Neuronal stem cell (in vitro differentiated cells): ENCODE measurements around the gene PRXL2C.

Experiments
- DNase-seq: peaks from one replicate; pipeline ENCODE4 v3.0.0-alpha.2; 2013; ENCODE audit warnings: low spot score
- H2AFZ ChIP-seq: one replicate; pipeline ENCODE4 v1.6.1; 2013; ENCODE audit warnings: mild to moderate bottlenecking, low read length, inconsistent platforms
- H2AK5ac ChIP-seq: 2 replicates; pipeline ENCODE4 v1.6.1; 2013; ENCODE audit warnings: low read depth, mild to moderate bottlenecking, inconsistent platforms, low read length, moderate library complexity, mixed read lengths
- H2BK120ac ChIP-seq: 2 replicates; pipeline ENCODE4 v1.6.1; 2013; ENCODE audit warnings: low read depth, mild to moderate bottlenecking, inconsistent platforms, low read length, moderate library complexity, mixed read lengths
- H2BK12ac ChIP-seq: one replicate; pipeline ENCODE4 v1.6.1; 2013; ENCODE audit warnings: low read length, inconsistent platforms
- H2BK15ac ChIP-seq: 2 replicates; pipeline ENCODE4 v1.6.1; 2013; ENCODE audit warnings: mild to moderate bottlenecking, low read length, inconsistent platforms, mixed read lengths
- H2BK5ac ChIP-seq: one replicate; pipeline ENCODE4 v1.6.1; 2013; ENCODE audit warnings: inconsistent platforms, mild to moderate bottlenecking, low read length, moderate library complexity
- H3K14ac ChIP-seq: one replicate; pipeline ENCODE4 v1.6.1; 2013; ENCODE audit warnings: low read length, inconsistent platforms
- H3K18ac ChIP-seq: 2 replicates; pipeline ENCODE4 v1.6.1; 2013; ENCODE audit warnings: low read length, inconsistent platforms
- H3K23ac ChIP-seq: 2 replicates; pipeline ENCODE4 v1.6.1; 2013; ENCODE audit warnings: low read depth, mild to moderate bottlenecking, mixed read lengths, low read length, inconsistent platforms; ENCODE audit not compliant: poor library complexity
- H3K27ac ChIP-seq: replicated peaks from 3 replicates; pipeline ENCODE4 v1.5.1; 2013; ENCODE audit warnings: low read length, inconsistent platforms
- H3K27me3 ChIP-seq, 3 experiments: 2 replicates each; pipeline ENCODE4 v1.6.1; 2013; ENCODE audit warnings: low read length in 3 of 3, mild to moderate bottlenecking in 2 of 3, inconsistent platforms in 1 of 3, low read depth in 1 of 3, mixed read lengths in 1 of 3, moderate library complexity in 1 of 3; ENCODE audit not compliant: control insufficient read depth in 3 of 3, insufficient read depth in 3 of 3
- H3K36me3 ChIP-seq, 2 donors: replicated peaks in 1 of 2; 2 replicates each; pipeline ENCODE4 v1.6.1; 2013; ENCODE audit warnings: low read length in 2 of 2; ENCODE audit not compliant: control insufficient read depth in 2 of 2, insufficient read depth in 2 of 2
- H3K4ac ChIP-seq: 2 replicates; pipeline ENCODE4 v1.6.1; 2013; ENCODE audit warnings: inconsistent platforms, mild to moderate bottlenecking, low read length, moderate library complexity
- H3K4me1 ChIP-seq, 2 donors: 1 replicate in 1 of 2; 2 replicates in 1 of 2; pipeline ENCODE4 v1.6.1; 2013; ENCODE audit warnings: low read length in 2 of 2, low read depth in 1 of 2; ENCODE audit not compliant: control insufficient read depth in 2 of 2, insufficient read depth in 1 of 2
- H3K4me2 ChIP-seq: one replicate; pipeline ENCODE4 v1.6.1; 2013; ENCODE audit warnings: mild to moderate bottlenecking, low read length, inconsistent platforms; ENCODE audit not compliant: insufficient read depth, poor library complexity, severe bottlenecking
- H3K4me3 ChIP-seq, 2 donors: 2 replicates each; pipeline ENCODE4 v1.5.1; 2013; ENCODE audit warnings: low read length in 2 of 2, mild to moderate bottlenecking in 2 of 2, inconsistent platforms in 1 of 2, moderate library complexity in 1 of 2
- H3K79me1 ChIP-seq: one replicate; pipeline ENCODE4 v1.6.1; 2013; ENCODE audit warnings: low read depth, mild to moderate bottlenecking, inconsistent platforms, low read length, moderate library complexity
- H3K9ac ChIP-seq: one replicate; pipeline ENCODE4 v1.6.1; 2013; ENCODE audit warnings: mild to moderate bottlenecking, low read depth, low read length, inconsistent platforms; ENCODE audit not compliant: poor library complexity
- H3K9me3 ChIP-seq, 2 donors: replicated peaks in 1 of 2; 2 replicates each; pipeline versions ENCODE3 to v1.6.1; 2013; ENCODE audit warnings: low read length in 2 of 2, mild to moderate bottlenecking in 2 of 2, inconsistent platforms in 1 of 2, low read depth in 1 of 2, mixed read lengths in 1 of 2, moderate library complexity in 1 of 2; ENCODE audit not compliant: control insufficient read depth in 2 of 2, insufficient read depth in 1 of 2
- H4K8ac ChIP-seq: one replicate; pipeline ENCODE4 v1.6.1; 2013; ENCODE audit warnings: low read depth, mild to moderate bottlenecking, inconsistent platforms, low read length, moderate library complexity
- H4K91ac ChIP-seq: one replicate; pipeline ENCODE4 v1.6.1; 2013; ENCODE audit warnings: low read length, low read depth, mild to moderate bottlenecking, inconsistent platforms; ENCODE audit not compliant: poor library complexity
- WGBS, 2 donors: extraction: QIAGEN DNeasy Blood & Tissue Kit; methylation state at CpG; one replicate each; pipeline ENCODE4 v1.1.7; 2013; ENCODE audit warnings: missing lambda C conversion rate in 2 of 2, mixed read lengths in 1 of 2; ENCODE audit not compliant: insufficient read length in 2 of 2, insufficient replicate concordance in 1 of 2; ENCODE audit errors: extremely low coverage in 2 of 2; 5-methylcytosine and 5-hydroxymethylcytosine counted together

Gene PRXL2C

GRCh38 chr9:96620832-96621269 is 34.3 kb downstream of the PRXL2C start:
- Histone ChIP-seq H4K8ac (no peak overlapping the region), H2BK15ac (no peak overlapping the region), H2AK5ac (no peak overlapping the region), H3K27me3 (peaks cover 0 to 7% (median 0%) of the 10 kb centered on the region in 3 experiments), H3K4me3 (peak overlapping the region in 1 of 2 donors; percentile 75), H3K4ac (no peak overlapping the region), H2BK5ac (no peak overlapping the region), H4K91ac (no peak overlapping the region), H3K4me2 (no peak overlapping the region), H2AFZ (peak overlapping the region; percentile 88), H3K27ac (no peak overlapping the region), H3K79me1 (peaks cover 11% of the 10 kb centered on the region), H3K9me3 (no peaks in the 10 kb centered on the region), H3K4me1 (peaks cover 11 to 19% of the 10 kb centered on the region in 2 donors), H3K36me3 (no peaks in the 10 kb centered on the region), H2BK12ac (no peak overlapping the region), H3K14ac (no peak overlapping the region), H3K9ac (no peak overlapping the region), H3K23ac (no peak overlapping the region), H2BK120ac (no peak overlapping the region), H3K18ac (no peak overlapping the region)
- WGBS, 2 donors: no CpG with 5 or more reads among the region's 7 CpGs
- DNase-seq: no peak

DNA sequence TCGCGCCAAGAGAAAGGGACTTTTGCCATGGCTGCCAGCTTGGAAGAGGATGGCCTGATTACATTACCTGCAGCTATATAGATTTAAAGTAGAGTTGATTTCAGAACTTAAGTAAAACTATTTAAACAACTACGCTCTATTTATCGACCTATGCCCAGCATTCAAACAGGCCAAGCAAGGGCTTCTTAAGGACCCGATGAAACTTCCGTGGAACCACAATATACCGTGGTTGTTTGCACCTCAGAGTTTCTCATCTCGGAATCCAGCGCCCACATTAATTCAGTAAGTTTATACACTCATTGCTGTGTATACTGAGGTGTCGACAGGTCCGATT is 35.0 kb downstream of the PRXL2C start:
- H3K4ac ChIP-seq: no peak overlapping the region
- H2BK12ac ChIP-seq: no peak overlapping the region
- no peak overlapping the region for H4K8ac ChIP-seq
- no peak for DNase-seq
- no peak overlapping the region for H4K91ac ChIP-seq
- H2BK120ac ChIP-seq: no peak overlapping the region
- peak overlapping the region; percentile 88 for H2AFZ ChIP-seq
- H3K23ac ChIP-seq: no peak overlapping the region
- peaks cover 0 to 7% (median 0%) of the 10 kb centered on the region in 3 experiments for H3K27me3 ChIP-seq
- no peak overlapping the region for H2BK15ac ChIP-seq
- peak overlapping the region; percentile 52 for H3K4me2 ChIP-seq
- peak overlapping the region in 1 of 2 donors; percentile 75 for H3K4me3 ChIP-seq
- no peak overlapping the region for H3K9ac ChIP-seq
- H2BK5ac ChIP-seq: no peak overlapping the region
- no CpG with 5 or more reads among the region's 11 CpGs for WGBS, 2 donors
- H3K18ac ChIP-seq: no peak overlapping the region
- H3K9me3 ChIP-seq: no peaks in the 10 kb centered on the region
- no peak overlapping the region for H3K27ac ChIP-seq
- H3K79me1 ChIP-seq: peaks cover 13% of the 10 kb centered on the region
- H3K4me1 ChIP-seq: peaks cover 11 to 19% of the 10 kb centered on the region in 2 donors
- H3K36me3 ChIP-seq: no peaks in the 10 kb centered on the region
- H3K14ac ChIP-seq: no peak overlapping the region
- no peak overlapping the region for H2AK5ac ChIP-seq

- WGBS, 2 donors: no CpG with 5 or more reads among the region's 66 CpGs
- H4K8ac ChIP-seq: no peak within 1 kb of the TSS
- H2AFZ ChIP-seq: peak within 1 kb of the TSS; percentile 88
- no peak within 1 kb of the TSS for H4K91ac ChIP-seq
- H2BK15ac ChIP-seq: no peak within 1 kb of the TSS
- H3K27me3 ChIP-seq: peaks cover 0 to 7% (median 0%) of the 10 kb centered on the region in 3 experiments
- DNase-seq: peak; percentile 88
- no peaks in the 10 kb centered on the region for H3K9me3 ChIP-seq
- H3K14ac ChIP-seq: no peak within 1 kb of the TSS
- H3K4me3 ChIP-seq: peak within 1 kb of the TSS; percentile 75 to 95
- H3K23ac ChIP-seq: no peak within 1 kb of the TSS
- H3K18ac ChIP-seq: peak within 1 kb of the TSS; percentile 94
- peak within 1 kb of the TSS; percentile 84 for H3K4me2 ChIP-seq
- peak within 1 kb of the TSS; percentile 70 for H2AK5ac ChIP-seq
- no peaks in the 10 kb centered on the region for H3K36me3 ChIP-seq
- H2BK120ac ChIP-seq: no peak within 1 kb of the TSS
- H3K79me1 ChIP-seq: peaks cover 13% of the 10 kb centered on the region
- peak within 1 kb of the TSS; percentile 49 for H3K27ac ChIP-seq
- peaks cover 11 to 19% of the 10 kb centered on the region in 2 donors for H3K4me1 ChIP-seq
- no peak within 1 kb of the TSS for H3K4ac ChIP-seq
- peak within 1 kb of the TSS; percentile 86 for H3K9ac ChIP-seq
- no peak within 1 kb of the TSS for H2BK12ac ChIP-seq
- peak within 1 kb of the TSS; percentile 75 for H2BK5ac ChIP-seq
These were observed 35.5 kb downstream of the PRXL2C start, which contains the start of gene CDC14B for GRCh38 chr9:96619491-96620180. CDC14B (minus strand) TSS chr9:96619843; CDS start chr9:96619378, 465 bp downstream.

DNA sequence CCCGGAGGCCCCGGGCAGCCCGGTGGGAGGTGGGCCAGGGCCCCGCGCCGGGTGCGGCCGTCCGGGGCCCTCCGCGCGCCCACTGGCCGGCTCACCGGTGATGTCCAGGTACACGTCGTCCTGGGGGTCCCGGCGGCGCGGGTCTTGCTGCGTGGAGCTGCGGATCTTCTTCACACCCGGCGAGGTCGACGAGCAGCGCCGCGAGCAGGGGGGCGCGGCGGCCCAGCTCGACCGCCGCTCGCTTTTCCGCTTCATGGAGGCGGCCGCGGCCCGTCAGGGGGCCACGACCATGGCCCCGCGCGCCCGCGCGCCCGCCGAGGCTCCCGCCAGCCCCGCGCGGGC is 36.0 kb downstream of the PRXL2C start:
- H4K91ac ChIP-seq: no peak overlapping the region
- peak overlapping the region; percentile 83 for H2AFZ ChIP-seq
- peaks cover 11 to 19% of the 10 kb centered on the region in 2 donors for H3K4me1 ChIP-seq
- no peak overlapping the region for H2BK5ac ChIP-seq
- H3K4me2 ChIP-seq: peak overlapping the region; percentile 84
- no peaks in the 10 kb centered on the region for H3K36me3 ChIP-seq
- peaks cover 13% of the 10 kb centered on the region for H3K79me1 ChIP-seq
- WGBS, 2 donors: no CpG with 5 or more reads among the region's 54 CpGs
- H2BK120ac ChIP-seq: no peak overlapping the region
- no peak overlapping the region for H3K23ac ChIP-seq
- no peak overlapping the region for H2BK15ac ChIP-seq
- H3K4ac ChIP-seq: no peak overlapping the region
- peak overlapping the region; percentile 86 for H3K9ac ChIP-seq
- peak overlapping the region; percentile 70 for H2AK5ac ChIP-seq
- H4K8ac ChIP-seq: no peak overlapping the region
- no peak overlapping the region for H3K27ac ChIP-seq
- H3K9me3 ChIP-seq: no peaks in the 10 kb centered on the region
- H3K27me3 ChIP-seq: peaks cover 0 to 7% (median 0%) of the 10 kb centered on the region in 3 experiments
- DNase-seq: no peak
- peak overlapping the region; percentile 75 to 95 for H3K4me3 ChIP-seq
- peak overlapping the region; percentile 94 for H3K18ac ChIP-seq
- no peak overlapping the region for H2BK12ac ChIP-seq
- H3K14ac ChIP-seq: no peak overlapping the region
